Mesenteric fat pad (tissue), 1 donor: ENCODE measurements around the gene MS4A1. TPM values are rescaled to one million over a fixed set of nuclear protein-coding genes. Genes with fewer than 3 reads are reported as not detected.
"Not testable (repeated sequence)": the region's sequence is repeated elsewhere in the genome, so short reads cannot be mapped to it uniquely, and the experiment has no call there.

Source experiments
- DNase-seq: peaks from one replicate; pipeline ENCODE4 v3.0.0-alpha.2; 2020; ENCODE audit warnings: low spot score
- total RNA-seq: library from RNA; stranded (reverse); fragmentation: NEBNext Ultra II Directional; extraction: Animal tissue kit (Norgen Biotek cat#: 25700); gene quantifications from one replicate; pipeline ENCODE4 v1.2.1, GENCODE V29; 2021
- donor health status: DM: yes; HTN: yes; CAD: no.

The MS4A1 gene
- total RNA-seq, 1 donor from 2014 or later, result 0.22 TPM

- DNase-seq, result no peak
These were observed 46.7 kb downstream of the MS4A1 start for GRCh38 chr11:60502221-60502775.

DNA sequence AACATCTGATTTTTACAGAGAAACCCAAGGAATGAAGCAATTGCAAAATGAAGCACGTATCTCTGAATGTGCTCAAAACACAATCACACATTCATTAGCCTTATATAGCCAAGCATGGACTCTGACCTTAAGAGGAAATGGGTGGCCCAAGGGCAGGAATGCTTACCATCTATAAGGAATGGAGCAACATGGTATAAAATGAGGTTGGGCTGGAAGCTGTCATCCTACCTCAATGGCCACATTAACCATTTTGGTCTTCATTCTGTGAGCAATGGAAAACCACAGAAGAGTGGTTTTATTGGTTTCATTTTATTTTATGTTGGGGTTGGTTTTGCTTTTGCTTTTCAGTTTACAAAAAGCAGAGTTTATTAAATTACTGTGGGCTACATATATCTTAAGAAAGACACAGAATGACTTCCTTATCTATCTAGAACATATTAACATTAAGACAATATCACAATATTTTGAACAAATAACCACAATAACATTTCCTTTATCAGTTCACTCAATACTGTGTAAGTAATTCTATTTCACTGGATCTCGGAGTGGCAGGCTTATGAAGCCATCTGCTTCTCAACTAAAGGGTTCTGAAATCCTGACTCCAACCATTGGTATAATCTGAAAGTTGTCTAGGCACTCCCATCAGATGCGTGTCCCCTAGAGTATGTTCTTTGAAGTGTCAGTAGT, 48.7 kb downstream of the MS4A1 start:
- no peak for DNase-seq

GRCh38 chr11:60509609-60510008, 54.0 kb downstream of the MS4A1 start:
- DNase-seq, result not testable (repeated sequence)

- DNase-seq, result not testable (repeated sequence)
These were observed 54.6 kb downstream of the MS4A1 start for GRCh38 chr11:60510209-60510608.

- DNase-seq, result no peak
These were observed 55.7 kb downstream of the MS4A1 start for GRCh38 chr11:60511393-60511792.

- no peak for DNase-seq
These were observed 57.1 kb downstream of the MS4A1 start for GRCh38 chr11:60512651-60513225.

GRCh38 chr11:60513496-60514460, 58.1 kb downstream of the MS4A1 start:
- DNase-seq, result no peak

DNA sequence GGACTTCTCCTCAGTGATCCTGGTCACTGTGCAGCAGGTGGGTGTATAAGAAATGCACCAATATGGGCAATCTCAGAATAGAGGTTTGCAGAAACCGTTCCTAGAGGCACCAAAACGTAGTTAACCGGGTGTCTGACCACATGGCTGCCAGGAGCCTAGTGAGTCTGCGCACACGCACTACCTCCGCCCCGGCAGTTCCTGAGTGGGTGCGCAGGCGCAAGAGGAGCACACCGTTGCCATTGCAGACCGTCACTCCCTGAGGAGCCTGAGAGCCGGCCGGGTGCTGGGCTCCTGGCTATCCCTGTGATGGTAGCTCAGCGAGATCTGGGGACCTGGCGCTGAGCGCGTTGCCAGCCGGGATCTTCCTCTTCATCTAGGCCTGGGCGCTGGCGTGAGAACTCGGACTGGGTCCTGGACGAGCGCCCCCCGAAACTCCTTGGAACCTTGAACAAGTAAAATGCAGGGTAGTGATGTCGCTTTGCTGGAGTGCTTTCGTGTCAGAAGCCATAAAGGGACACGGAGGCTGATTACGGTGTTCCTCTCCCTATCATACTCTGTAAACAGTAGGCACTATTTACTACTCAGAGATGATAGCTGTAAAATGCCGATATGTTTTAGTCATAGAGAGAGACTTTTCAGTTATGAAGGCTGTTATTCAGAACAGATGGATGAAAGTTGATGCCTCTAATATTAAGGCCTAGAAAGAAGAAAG, 59.7 kb downstream of the MS4A1 start, which contains the start of gene MS4A13:
TSS of gene MS4A13 (plus strand) at position 249 of the 712 bp plus-strand sequence. CDS start 2,692 bp downstream, outside the sequence.
- DNase-seq, result no peak

Other genes with a start within 250 kb of the MS4A1 start
- 3.2 TPM for gene MS4A4E, start 212.7 kb upstream of the MS4A1 start, total RNA-seq
- 115 TPM for gene MS4A4A, start 175.2 kb upstream of the MS4A1 start, total RNA-seq
- 3.6 TPM for gene MS4A6E, start 128.6 kb upstream of the MS4A1 start, total RNA-seq
- 188 TPM for gene MS4A7, start 77.3 kb upstream of the MS4A1 start, total RNA-seq
- 3.6 TPM for gene MS4A14, start 59.4 kb upstream of the MS4A1 start, total RNA-seq
- gene MS4A5, start 26.3 kb upstream of the MS4A1 start, total RNA-seq, result not detected
- gene MS4A12, start 36.9 kb downstream of the MS4A1 start, total RNA-seq, result not detected
- gene MS4A13, start 59.5 kb downstream of the MS4A1 start, total RNA-seq, result not detected
- 0.48 TPM for gene MS4A8, start 243.8 kb downstream of the MS4A1 start, total RNA-seq